Mucosa of rectum (tissue), 2 donors: ENCODE results near the gene CYP2J2.

ENCODE experiments used
- H3K27ac ChIP-seq, 2 donors: one replicate each; pipeline ENCODE4 v1.7.0; 2013; ENCODE audit warnings: inconsistent platforms in 2 of 2, low read depth in 2 of 2, low read length in 2 of 2
- H3K27me3 ChIP-seq, 2 donors: one replicate each; pipeline ENCODE4 v1.7.0; 2013; ENCODE audit warnings: low read length in 2 of 2; ENCODE audit not compliant: control insufficient read depth in 2 of 2, insufficient read depth in 2 of 2
- H3K36me3 ChIP-seq, 2 donors: one replicate each; pipeline ENCODE4 v1.7.0; 2013; ENCODE audit warnings: low read length in 2 of 2; ENCODE audit not compliant: control insufficient read depth in 2 of 2, insufficient read depth in 2 of 2
- H3K4me1 ChIP-seq, 2 donors: one replicate each; pipeline ENCODE4 v1.7.0; 2013; ENCODE audit warnings: low read length in 2 of 2, mild to moderate bottlenecking in 1 of 2; ENCODE audit not compliant: control insufficient read depth in 2 of 2, insufficient read depth in 2 of 2
- H3K4me3 ChIP-seq, 2 donors: one replicate each; pipeline ENCODE4 v1.7.0; 2013; ENCODE audit warnings: low read length in 2 of 2
- H3K9ac ChIP-seq, 2 donors: one replicate each; pipeline ENCODE4 v1.7.0; 2013; ENCODE audit warnings: low read length in 2 of 2, low read depth in 1 of 2, mild to moderate bottlenecking in 1 of 2
- H3K9me3 ChIP-seq, 2 donors: one replicate each; pipeline ENCODE4 v1.7.0; 2013; ENCODE audit warnings: low read length in 2 of 2; ENCODE audit not compliant: control insufficient read depth in 2 of 2
- donor health status: healthy.
- donor health status: Normal muscosa, but diverticular disease.

Gene CYP2J2

GRCh38 chr1:59845091-59845490, 81.5 kb downstream of the CYP2J2 start:
- Histone ChIP-seq H3K27me3 (no peaks in the 10 kb centered on the region), H3K4me1 (no peaks in the 10 kb centered on the region), H3K36me3 (peaks cover 7 to 8% of the 10 kb centered on the region in 2 donors), H3K9ac (no peak overlapping the region), H3K9me3 (no peaks in the 10 kb centered on the region), H3K4me3 (no peak overlapping the region), H3K27ac (no peak overlapping the region)
